Smooth muscle cell (in vitro differentiated cells): ENCODE data around the gene TUBGCP4. TPM values are rescaled to one million over a fixed set of nuclear protein-coding genes. Genes with fewer than 3 reads are reported as not detected.

Experiments
- DNase-seq: peaks from one replicate; lab custom pipeline; 2025; ENCODE audit not compliant: unreplicated experiment; lab: John Stamatoyannopoulos, UW
- H2AFZ ChIP-seq: fragments of 200-600 bp; sonication (generic); 2 replicates; pipeline ENCODE4 v1.6.0; 2016; ENCODE audit warnings: antibody characterized with exemption, low read depth, mild to moderate bottlenecking
- H3F3A ChIP-seq: fragments of 200-600 bp; sonication (generic); 2 replicates; pipeline ENCODE4 v1.6.0; 2017; ENCODE audit warnings: antibody characterized with exemption, low read depth
- H3K27ac ChIP-seq: fragments of 200-600 bp; sonication (generic); 2 replicates; pipeline ENCODE4 v1.5.1; 2016; ENCODE audit warnings: low read depth, mild to moderate bottlenecking
- H3K27me3 ChIP-seq: fragments of 200-600 bp; sonication (generic); 2 replicates; pipeline ENCODE4 v1.6.1; 2016; ENCODE audit warnings: low read depth, mild to moderate bottlenecking
- H3K36me3 ChIP-seq: fragments of 200-600 bp; sonication (generic); 2 replicates; pipeline ENCODE4 v1.5.1; 2016; ENCODE audit warnings: low read depth
- H3K4me1 ChIP-seq: fragments of 200-600 bp; sonication (generic); 2 replicates; pipeline ENCODE4 v1.5.1; 2016; ENCODE audit warnings: low read depth
- H3K4me2 ChIP-seq: fragments of 200-600 bp; sonication (generic); 2 replicates; pipeline ENCODE4 v1.6.0; 2016; ENCODE audit warnings: mild to moderate bottlenecking
- H3K4me3 ChIP-seq: fragments of 200-600 bp; sonication (generic); 2 replicates; pipeline ENCODE4 v1.5.1; 2016; ENCODE audit warnings: mild to moderate bottlenecking
- H3K79me2 ChIP-seq: fragments of 200-600 bp; sonication (generic); 2 replicates; pipeline ENCODE4 v1.6.0; 2016; ENCODE audit warnings: low read depth, mild to moderate bottlenecking
- H3K9ac ChIP-seq: fragments of 200-600 bp; sonication (generic); 2 replicates; pipeline ENCODE4 v1.6.0; 2016; ENCODE audit warnings: low read depth
- H3K9me3 ChIP-seq: fragments of 200-600 bp; sonication (generic); replicated peaks from 2 replicates; pipeline ENCODE4 v1.5.1; 2016; ENCODE audit warnings: low read depth
- H4K20me1 ChIP-seq: fragments of 200-600 bp; sonication (generic); 2 replicates; pipeline ENCODE4 v1.6.0; 2016; ENCODE audit warnings: low read depth
- CTCF ChIP-seq: fragments of 200-600 bp; sonication (generic); IDR thresholded peaks from 2 replicates; pipeline ENCODE4 v1.5.1; 2017; ENCODE audit warnings: borderline replicate concordance, mild to moderate bottlenecking, antibody characterized with exemption; ENCODE audit not compliant: insufficient read depth, poor library complexity, severe bottlenecking
- WGBS: methylation state at CpG from one replicate; pipeline ENCODE4 v1.1.7; 2016; ENCODE audit warnings: low lambda C conversion rate; 5-methylcytosine and 5-hydroxymethylcytosine counted together
- polyA plus RNA-seq: library from polyadenylated mRNA; unstranded; fragments of >200 nt; fragmentation: Nextera tagmentation; extraction: Ambion mirVana; gene quantifications from 2 replicates; pipeline ENCODE4 v1.2.1, GENCODE V29; 2016
- total RNA-seq: library from RNA; depleted of rRNA; stranded (reverse); fragments of >200 nt; gene quantifications from 2 replicates; pipeline ENCODE4 v1.2.3, GENCODE V29; 2014

TUBGCP4 gene
- total and polyA plus RNA-seq, 2 experiments from 2014 or later: 10.2 to 11.4 TPM

- WGBS: 94% methylated on average over 3 of the region's 3 CpGs
- no peak overlapping the region for H3K9ac ChIP-seq
- H4K20me1 ChIP-seq: no peaks in the 10 kb centered on the region
- no peaks in the 10 kb centered on the region for H3K79me2 ChIP-seq
- no peak overlapping the region for H2AFZ ChIP-seq
- no peaks in the 10 kb centered on the region for H3F3A ChIP-seq
- DNase-seq: no peak
- no peak overlapping the region for H3K4me3 ChIP-seq
- H3K27ac ChIP-seq: no peak overlapping the region
- no peaks in the 10 kb centered on the region for H3K9me3 ChIP-seq
- no peaks in the 10 kb centered on the region for H3K4me1 ChIP-seq
- TF ChIP-seq CTCF: no peak
- no peak overlapping the region for H3K4me2 ChIP-seq
- H3K36me3 ChIP-seq: peaks cover 26% of the 10 kb centered on the region
- H3K27me3 ChIP-seq: no peaks in the 10 kb centered on the region
Observed at GRCh38 chr15:43347114-43347513, 23.8 kb upstream of the TUBGCP4 start.

- no peaks in the 10 kb centered on the region for H3F3A ChIP-seq
- H3K9ac ChIP-seq: no peak overlapping the region
- H3K9me3 ChIP-seq: no peaks in the 10 kb centered on the region
- no peak for DNase-seq
- H3K4me3 ChIP-seq: no peak overlapping the region
- no peak overlapping the region for H2AFZ ChIP-seq
- H3K4me1 ChIP-seq: no peaks in the 10 kb centered on the region
- WGBS: 93% methylated on average over 2 of the region's 2 CpGs
- H3K27ac ChIP-seq: no peak overlapping the region
- peaks cover 16% of the 10 kb centered on the region for H3K36me3 ChIP-seq
- no peak overlapping the region for H3K4me2 ChIP-seq
- no peaks in the 10 kb centered on the region for H3K79me2 ChIP-seq
- H4K20me1 ChIP-seq: no peaks in the 10 kb centered on the region
- no peaks in the 10 kb centered on the region for H3K27me3 ChIP-seq
- TF ChIP-seq CTCF: no peak
Observed at GRCh38 chr15:43352693-43353382, 18.1 kb upstream of the TUBGCP4 start.

- Histone ChIP-seq H3K36me3 (peaks cover 68% of the 10 kb centered on the region), H3F3A (no peaks in the 10 kb centered on the region), H3K4me3 (no peak overlapping the region), H3K9ac (no peak overlapping the region), H3K9me3 (peaks cover 50% of the 10 kb centered on the region), H3K27ac (no peak overlapping the region), H2AFZ (no peak overlapping the region), H4K20me1 (no peaks in the 10 kb centered on the region), H3K4me1 (no peaks in the 10 kb centered on the region), H3K27me3 (no peaks in the 10 kb centered on the region), H3K79me2 (peaks cover 10% of the 10 kb centered on the region), H3K4me2 (no peak overlapping the region)
- 84% methylated on average over 4 of the region's 4 CpGs for WGBS
- TF ChIP-seq CTCF: no peak
- no peak for DNase-seq
Observed at GRCh38 chr15:43360821-43361220, 10.1 kb upstream of the TUBGCP4 start.
